Neural progenitor cell (in vitro differentiated cells): ENCODE results near the gene RASAL3. TPM values are rescaled to one million over a fixed set of nuclear protein-coding genes. Genes with fewer than 3 reads are reported as not detected.

ENCODE experiments used
- DNase-seq: peaks from one replicate; pipeline ENCODE4 v3.0.0-alpha.2; 2016; ENCODE audit warnings: low spot score
- H2AFZ ChIP-seq: fragments of 200-600 bp; sonication (generic); replicated peaks from 2 replicates; pipeline ENCODE4 v1.6.1; 2016; ENCODE audit warnings: antibody characterized with exemption
- H3F3A ChIP-seq: fragments of 200-600 bp; sonication (generic); 2 replicates; pipeline ENCODE4 v1.6.1; 2016; ENCODE audit warnings: antibody characterized with exemption, low read depth
- H3K27ac ChIP-seq: fragments of 200-600 bp; sonication (generic); 2 replicates; pipeline ENCODE4 v1.5.1; 2016; ENCODE audit warnings: mild to moderate bottlenecking
- H3K27me3 ChIP-seq: fragments of 200-600 bp; sonication (generic); 2 replicates; pipeline ENCODE4 v1.6.1; 2016; ENCODE audit warnings: mild to moderate bottlenecking, moderate library complexity
- H3K36me3 ChIP-seq: fragments of 200-600 bp; sonication (generic); 2 replicates; pipeline ENCODE4 v1.5.1; 2016
- H3K4me1 ChIP-seq: fragments of 200-600 bp; sonication (generic); 2 replicates; pipeline ENCODE4 v1.6.1; 2016; ENCODE audit warnings: mixed run types
- H3K4me2 ChIP-seq: fragments of 200-600 bp; sonication (generic); 2 replicates; pipeline ENCODE4 v1.6.1; 2016
- H3K4me3 ChIP-seq: fragments of 200-600 bp; sonication (generic); 2 replicates; pipeline ENCODE4 v1.5.1; 2016
- H3K79me2 ChIP-seq: fragments of 200-600 bp; sonication (generic); 2 replicates; pipeline ENCODE4 v1.6.1; 2016; ENCODE audit warnings: low read depth
- H3K9ac ChIP-seq: fragments of 200-600 bp; sonication (generic); 2 replicates; pipeline ENCODE4 v1.6.1; 2016
- H3K9me3 ChIP-seq: fragments of 200-600 bp; sonication (generic); 2 replicates; pipeline ENCODE4 v1.5.1; 2016; ENCODE audit warnings: low read depth
- H4K20me1 ChIP-seq: fragments of 200-600 bp; sonication (generic); 2 replicates; pipeline ENCODE4 v1.6.1; 2016; ENCODE audit warnings: low read depth
- H3K27ac Mint-ChIP-seq: 3 replicates; pipeline ENCODE4 v1.8.0; 2021; ENCODE audit warnings: mixed read lengths
- H3K27me3 Mint-ChIP-seq: 2 replicates; pipeline ENCODE4 v1.8.0; 2022; ENCODE audit warnings: low read depth, mild to moderate bottlenecking, inconsistent platforms, moderate library complexity, mixed read lengths; ENCODE audit not compliant: insufficient read depth
- H3K36me3 Mint-ChIP-seq: 3 replicates; pipeline ENCODE4 v1.8.0; 2021; ENCODE audit warnings: mixed read lengths
- H3K4me1 Mint-ChIP-seq: 3 replicates; pipeline ENCODE4 v1.8.0; 2021; ENCODE audit warnings: mixed read lengths
- H3K4me3 Mint-ChIP-seq: 3 replicates; pipeline ENCODE4 v1.8.0; 2021; ENCODE audit warnings: mild to moderate bottlenecking, moderate library complexity, mixed read lengths
- H3K9me3 Mint-ChIP-seq: 3 replicates; pipeline ENCODE4 v1.8.0; 2020; ENCODE audit warnings: mixed read lengths
- EZH2 ChIP-seq: fragments of 200-600 bp; sonication (generic); IDR thresholded peaks from 2 replicates; pipeline ENCODE4 v1.6.1; 2017; ENCODE audit warnings: antibody characterized with exemption, mild to moderate bottlenecking, moderate library complexity
- EZH2phosphoT487 ChIP-seq: fragments of 200-600 bp; sonication (generic); IDR thresholded peaks from 2 replicates; pipeline ENCODE4 v1.6.1; 2017; ENCODE audit warnings: antibody characterized with exemption
- total RNA-seq: library from RNA; depleted of rRNA; stranded (reverse); fragments of >200 nt; gene quantifications from 2 replicates; pipeline ENCODE4 v1.2.3, GENCODE V29; 2015; ENCODE audit warnings: low replicate concordance
- TF ChIP-seq, protein P1 (sequence below): fragments of 200-600 bp; sonication (generic); IDR thresholded peaks from 2 replicates; pipeline ENCODE4 v1.5.1; 2017; ENCODE audit warnings: antibody characterized with exemption, mild to moderate bottlenecking

Gene RASAL3
- total RNA-seq, 1 donor from 2014 or later, result not detected

- peaks cover 18% of the 10 kb centered on the region for H3K36me3 Mint-ChIP-seq
These were observed 35.2 kb downstream of the RASAL3 start for GRCh38 chr19:15428956-15429824.

GRCh38 chr19:15427991-15428471, 36.3 kb downstream of the RASAL3 start:
- Histone ChIP-seq H3K4me1 (peaks cover 5% of the 10 kb centered on the region), H3F3A (peaks cover 4% of the 10 kb centered on the region), H3K9ac (no peak overlapping the region), H3K4me2 (no peak overlapping the region), H3K27ac (no peak overlapping the region), H3K9me3 (no peaks in the 10 kb centered on the region), H4K20me1 (peaks cover 27% of the 10 kb centered on the region), H3K36me3 (peaks cover 5% of the 10 kb centered on the region), H3K4me3 (no peak overlapping the region), H3K79me2 (peaks cover 36% of the 10 kb centered on the region), H2AFZ (no peak overlapping the region), H3K27me3 (no peaks in the 10 kb centered on the region)
- H3K4me3 Mint-ChIP-seq, result no peak overlapping the region
- peaks cover 6% of the 10 kb centered on the region for H3K9me3 Mint-ChIP-seq
- H3K27ac Mint-ChIP-seq, result no peak overlapping the region
- H3K27me3 Mint-ChIP-seq, result peaks cover 4% of the 10 kb centered on the region
- peaks cover 25% of the 10 kb centered on the region for H3K36me3 Mint-ChIP-seq
- TF ChIP-seq EZH2phosphoT487, result no peak
- no peak for TF ChIP-seq EZH2
- TF ChIP-seq, protein P1, sequence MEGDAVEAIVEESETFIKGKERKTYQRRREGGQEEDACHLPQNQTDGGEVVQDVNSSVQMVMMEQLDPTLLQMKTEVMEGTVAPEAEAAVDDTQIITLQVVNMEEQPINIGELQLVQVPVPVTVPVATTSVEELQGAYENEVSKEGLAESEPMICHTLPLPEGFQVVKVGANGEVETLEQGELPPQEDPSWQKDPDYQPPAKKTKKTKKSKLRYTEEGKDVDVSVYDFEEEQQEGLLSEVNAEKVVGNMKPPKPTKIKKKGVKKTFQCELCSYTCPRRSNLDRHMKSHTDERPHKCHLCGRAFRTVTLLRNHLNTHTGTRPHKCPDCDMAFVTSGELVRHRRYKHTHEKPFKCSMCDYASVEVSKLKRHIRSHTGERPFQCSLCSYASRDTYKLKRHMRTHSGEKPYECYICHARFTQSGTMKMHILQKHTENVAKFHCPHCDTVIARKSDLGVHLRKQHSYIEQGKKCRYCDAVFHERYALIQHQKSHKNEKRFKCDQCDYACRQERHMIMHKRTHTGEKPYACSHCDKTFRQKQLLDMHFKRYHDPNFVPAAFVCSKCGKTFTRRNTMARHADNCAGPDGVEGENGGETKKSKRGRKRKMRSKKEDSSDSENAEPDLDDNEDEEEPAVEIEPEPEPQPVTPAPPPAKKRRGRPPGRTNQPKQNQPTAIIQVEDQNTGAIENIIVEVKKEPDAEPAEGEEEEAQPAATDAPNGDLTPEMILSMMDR, result no peak
- DNase-seq, result no peak
- peaks cover 20% of the 10 kb centered on the region for H3K4me1 Mint-ChIP-seq

More at GRCh38 chr19:15428956-15429824, 35.2 kb downstream of the RASAL3 start:
- Histone ChIP-seq H3K36me3 (no peaks in the 10 kb centered on the region), H3K27me3 (no peaks in the 10 kb centered on the region), H3K27ac (no peak overlapping the region), H3K79me2 (peaks cover 36% of the 10 kb centered on the region), H3F3A (peaks cover 11% of the 10 kb centered on the region), H4K20me1 (peaks cover 27% of the 10 kb centered on the region), H3K4me1 (peaks cover 5% of the 10 kb centered on the region), H3K9ac (no peak overlapping the region), H3K9me3 (no peaks in the 10 kb centered on the region), H2AFZ (no peak overlapping the region), H3K4me3 (no peak overlapping the region), H3K4me2 (no peak overlapping the region)
- Mint-ChIP-seq H3K27ac (no peak overlapping the region), H3K4me1 (peaks cover 24% of the 10 kb centered on the region), H3K4me3 (peak overlapping the region; percentile 55), H3K27me3 (peaks cover 8% of the 10 kb centered on the region), H3K9me3 (peaks cover 2% of the 10 kb centered on the region)
- no peak for TF ChIP-seq EZH2phosphoT487
- TF ChIP-seq EZH2, result no peak
- TF ChIP-seq, protein P1, result no peak
- DNase-seq, result no peak

GRCh38 chr19:15427350-15427700, 37.0 kb downstream of the RASAL3 start:
- Histone ChIP-seq H3K27me3 (no peaks in the 10 kb centered on the region), H3K4me3 (no peak overlapping the region), H3K36me3 (peaks cover 5% of the 10 kb centered on the region), H2AFZ (no peak overlapping the region), H3K9me3 (no peaks in the 10 kb centered on the region), H3K27ac (no peak overlapping the region), H3F3A (no peaks in the 10 kb centered on the region), H4K20me1 (peaks cover 27% of the 10 kb centered on the region), H3K4me1 (peaks cover 5% of the 10 kb centered on the region), H3K4me2 (no peak overlapping the region), H3K79me2 (peaks cover 36% of the 10 kb centered on the region), H3K9ac (no peak overlapping the region)
- TF ChIP-seq EZH2phosphoT487, result no peak
- TF ChIP-seq EZH2, result no peak
- TF ChIP-seq, protein P1, result no peak
- Mint-ChIP-seq H3K9me3 (peaks cover 6% of the 10 kb centered on the region), H3K4me1 (peaks cover 18% of the 10 kb centered on the region), H3K27me3 (peaks cover 4% of the 10 kb centered on the region), H3K4me3 (peak overlapping the region; percentile 43), H3K27ac (no peak overlapping the region), H3K36me3 (peaks cover 30% of the 10 kb centered on the region)
- no peak for DNase-seq
